GM18951 (cell line): ENCODE data around the gene MAGI3.
"Not testable (repeated sequence)": the region's sequence is repeated elsewhere in the genome, so short reads cannot be mapped to it uniquely, and the experiment has no call there.

Source experiments
- POLR2A ChIP-seq: IDR thresholded peaks from 4 replicates; pipeline ENCODE4 v1.6.1; 2011; ENCODE audit warnings: mild to moderate bottlenecking; ENCODE audit not compliant: insufficient read length, insufficient read depth; ENCODE audit errors: extremely low read depth
- in situ Hi-C: fragments of 300-500 bp; cut with MboI; formaldehyde crosslinking; loops from one replicate; pipeline ENCODE4 v1.12.0; 2022; ENCODE audit warnings: low sequenced_read_pairs, mixed read lengths, inconsistent platforms; ENCODE audit not compliant: unreplicated experiment

The MAGI3 gene

GRCh38 chr1:113534875-113535274, 144.6 kb downstream of the MAGI3 start:
- TF ChIP-seq POLR2A, result no peak
- in situ Hi-C loops, result no loop called here

GRCh38 chr1:113536182-113536780, 146.0 kb downstream of the MAGI3 start:
- TF ChIP-seq POLR2A, result no peak
- in situ Hi-C loops, result no loop called here

- TF ChIP-seq POLR2A, result no peak
- in situ Hi-C loops, result no loop called here
Measured at GRCh38 chr1:113538225-113538624, 147.9 kb downstream of the MAGI3 start.

- TF ChIP-seq POLR2A, result no peak
- in situ Hi-C loops, result no loop called here
Measured at GRCh38 chr1:113540335-113540734, 150.0 kb downstream of the MAGI3 start.

GRCh38 chr1:113541106-113541505, 150.8 kb downstream of the MAGI3 start:
- TF ChIP-seq POLR2A, result no peak
- in situ Hi-C loops, result no loop called here

GRCh38 chr1:113542221-113542701, 151.9 kb downstream of the MAGI3 start:
- no peak for TF ChIP-seq POLR2A
- in situ Hi-C loops, result no loop called here

- in situ Hi-C loops, result no loop called here
- TF ChIP-seq POLR2A, result no peak
Measured at GRCh38 chr1:113543110-113543509, 152.8 kb downstream of the MAGI3 start.

- no peak for TF ChIP-seq POLR2A
- in situ Hi-C loops, result no loop called here
Measured at GRCh38 chr1:113545210-113545609, 154.9 kb downstream of the MAGI3 start.

GRCh38 chr1:113545626-113546025, 155.3 kb downstream of the MAGI3 start:
- in situ Hi-C loops, result no loop called here
- TF ChIP-seq POLR2A, result no peak

- in situ Hi-C loops, result no loop called here
Measured at GRCh38 chr1:113551728-113552127, 161.4 kb downstream of the MAGI3 start.

GRCh38 chr1:113552244-113552643, 161.9 kb downstream of the MAGI3 start:
- no peak for TF ChIP-seq POLR2A
- in situ Hi-C loops, result no loop called here

More at GRCh38 chr1:113551728-113552127, 161.4 kb downstream of the MAGI3 start:
- no peak for TF ChIP-seq POLR2A

GRCh38 chr1:113557187-113557586, 166.9 kb downstream of the MAGI3 start:
- in situ Hi-C loops, result no loop called here
- TF ChIP-seq POLR2A, result no peak

- no peak for TF ChIP-seq POLR2A
- in situ Hi-C loops, result no loop called here
Measured at GRCh38 chr1:113565621-113566020, 175.3 kb downstream of the MAGI3 start.

GRCh38 chr1:113567427-113567826, 177.1 kb downstream of the MAGI3 start:
- in situ Hi-C loops, result no loop called here
- no peak for TF ChIP-seq POLR2A

GRCh38 chr1:113575744-113576260, 185.5 kb downstream of the MAGI3 start:
- in situ Hi-C loops, result not testable (repeated sequence)
